ENCODE results near the gene GPR89B.
"Not testable (repeated sequence)": the region's sequence is repeated elsewhere in the genome, so short reads cannot be mapped to it uniquely, and the experiment has no call there.

Gene GPR89B

DNA sequence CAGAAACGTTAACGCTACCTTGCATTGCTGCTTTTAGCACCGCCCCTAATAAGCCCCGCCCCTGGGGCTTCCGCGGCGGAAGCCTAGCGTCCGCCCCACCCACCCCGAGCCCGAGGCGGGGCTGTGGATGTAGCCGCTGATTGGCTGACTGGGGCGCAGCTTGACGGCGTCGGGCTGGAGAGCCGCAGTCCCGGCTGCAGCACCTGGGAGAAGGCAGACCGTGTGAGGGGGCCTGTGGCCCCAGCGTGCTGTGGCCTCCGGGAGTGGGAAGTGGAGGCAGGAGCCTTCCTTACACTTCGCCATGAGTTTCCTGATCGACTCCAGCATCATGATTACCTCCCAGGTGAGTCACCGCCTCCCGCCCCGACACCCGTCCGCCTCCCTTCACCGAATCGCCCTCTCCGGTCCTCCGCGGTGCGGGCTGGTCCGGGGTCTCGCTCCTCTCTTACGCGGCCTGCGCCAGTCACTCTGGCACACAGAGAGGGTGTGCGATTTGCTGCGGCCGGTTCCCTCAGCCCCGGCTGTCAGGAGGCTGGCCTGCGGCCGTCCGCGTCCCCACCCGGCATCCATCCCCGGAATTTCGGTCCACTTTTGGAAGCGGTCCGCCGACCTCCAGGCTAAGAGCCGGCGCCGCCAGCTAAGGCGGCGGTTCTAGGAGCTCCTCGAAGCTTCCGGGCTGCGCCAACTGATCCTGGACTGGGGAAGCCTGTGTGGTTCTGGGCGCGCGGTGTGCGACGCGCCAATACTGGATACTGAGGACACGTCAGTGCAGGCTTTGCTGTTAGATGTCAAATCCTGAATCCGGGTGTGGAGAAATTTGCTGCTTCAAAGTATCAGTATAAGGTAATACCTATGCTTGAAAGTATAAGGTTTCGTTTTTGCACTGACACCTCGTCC, at the start of gene GPR89B:
GPR89B (plus strand) TSS at position 185 of the 897 bp plus-strand sequence; CDS start at position 302, 117 bp downstream.
- peak; percentile 84 for DNase-seq (ENCODE audit: low spot score)

DNA sequence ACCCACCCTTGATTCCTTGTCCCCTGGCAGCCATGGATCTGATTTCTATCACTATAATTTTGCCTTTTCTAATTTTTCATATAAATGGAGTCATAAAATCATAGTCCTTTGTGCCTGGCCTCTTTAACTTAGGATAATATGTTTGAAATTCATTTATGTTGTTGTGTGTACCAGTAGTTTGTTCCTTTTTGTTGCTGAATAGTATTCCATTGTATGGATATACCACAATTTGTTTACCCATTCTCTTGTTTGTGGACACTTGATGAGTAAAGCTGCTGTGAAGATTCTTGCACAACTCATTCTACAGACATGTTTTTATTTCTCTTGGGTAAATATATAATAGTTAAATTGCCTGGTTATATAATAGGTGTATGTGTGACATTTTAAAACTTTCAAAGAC, 48.3 kb upstream of the GPR89B start:
- no peak for DNase-seq (ENCODE audit: low spot score)

DNA sequence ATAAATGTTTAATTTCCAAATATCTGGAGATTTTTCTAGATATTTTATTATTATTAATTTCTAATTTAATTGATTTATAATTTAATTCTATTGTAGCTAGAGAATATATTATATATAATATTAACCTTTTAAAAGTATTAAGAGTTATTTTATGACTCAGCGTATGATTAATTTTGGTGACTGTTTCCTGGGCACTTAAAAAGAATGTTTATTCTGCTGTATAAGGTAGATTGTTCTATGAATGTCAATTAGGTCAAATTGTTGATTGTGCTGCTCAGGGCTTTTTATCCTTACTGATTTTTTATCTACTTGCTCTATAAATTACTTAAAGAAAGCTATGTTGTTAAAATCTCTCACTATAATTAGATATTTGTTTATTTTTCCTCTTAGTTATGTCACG, 45.7 kb upstream of the GPR89B start:
- DNase-seq (ENCODE audit: low spot score) = no peak

DNA sequence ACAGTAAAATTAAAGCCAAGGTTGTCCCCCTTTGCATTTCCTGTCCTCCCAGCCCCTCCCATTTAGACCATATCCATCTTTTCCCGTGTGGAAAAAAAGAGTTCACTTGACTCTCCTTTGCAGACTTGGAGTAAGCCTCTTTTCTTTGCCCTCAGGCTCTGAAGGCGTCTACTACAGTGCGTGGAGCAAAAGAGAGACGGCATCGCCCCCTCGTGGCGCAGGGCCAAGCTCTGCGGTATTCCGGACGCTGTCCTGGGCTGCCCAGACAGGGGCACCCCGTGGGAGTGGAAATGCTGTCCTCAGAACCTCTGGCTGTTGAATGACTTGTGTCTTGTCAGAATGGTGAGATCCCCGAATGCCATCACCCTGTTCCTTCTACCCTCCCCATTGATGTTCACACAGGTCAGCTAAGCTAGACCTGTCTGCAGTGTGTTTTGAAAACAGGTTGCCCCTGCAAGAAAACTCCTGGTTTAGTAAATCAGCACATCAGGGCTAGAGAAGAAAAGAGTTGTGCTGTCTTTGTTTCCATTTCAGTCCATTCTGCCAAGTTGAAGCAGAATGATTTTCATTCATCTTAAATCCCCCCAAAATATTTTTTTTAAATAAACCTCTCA, 37.9 kb upstream of the GPR89B start:
- DNase-seq (ENCODE audit: low spot score) = peak; percentile 57

DNA sequence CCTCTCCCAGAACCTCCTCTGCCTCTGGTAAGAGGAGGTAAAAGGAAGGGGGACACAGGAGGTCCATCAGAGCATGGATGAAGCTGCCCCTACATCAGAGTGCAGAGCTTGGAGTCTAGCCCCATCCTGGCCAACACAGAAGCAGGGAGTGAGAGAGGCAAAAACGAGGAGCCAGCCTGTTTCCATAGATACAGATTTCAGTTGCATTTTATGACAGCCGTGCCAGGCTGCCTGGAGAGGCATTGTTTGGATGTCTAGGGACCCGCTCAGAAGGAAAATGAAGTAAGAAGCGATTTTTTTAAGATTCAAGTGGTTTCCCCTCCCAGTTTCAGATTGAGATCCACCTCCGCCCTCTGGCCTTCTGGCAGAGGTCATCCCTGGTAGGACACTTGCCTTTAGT, 37.1 kb upstream of the GPR89B start:
- DNase-seq (ENCODE audit: low spot score) = no peak

DNA sequence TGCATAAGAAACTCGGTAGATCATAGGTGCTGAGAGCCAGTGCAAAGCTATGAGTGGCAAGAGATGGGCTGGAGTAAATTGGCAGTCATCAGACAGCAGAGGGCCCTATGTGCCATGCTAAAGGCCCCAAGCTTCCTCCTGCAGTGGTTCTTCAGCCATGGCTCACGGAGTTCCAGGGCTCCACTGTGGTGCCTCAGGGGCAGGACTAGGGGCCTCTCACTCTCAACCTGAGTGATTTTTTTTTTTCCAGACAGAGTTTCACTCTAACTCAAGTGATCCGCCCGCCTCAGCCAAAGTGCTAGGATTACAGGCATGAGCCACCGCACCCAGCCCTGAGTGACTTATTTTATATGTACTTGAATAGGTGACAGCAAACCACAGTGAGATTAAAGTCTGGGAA, 36.0 kb upstream of the GPR89B start:
- no peak for DNase-seq (ENCODE audit: low spot score)

DNA sequence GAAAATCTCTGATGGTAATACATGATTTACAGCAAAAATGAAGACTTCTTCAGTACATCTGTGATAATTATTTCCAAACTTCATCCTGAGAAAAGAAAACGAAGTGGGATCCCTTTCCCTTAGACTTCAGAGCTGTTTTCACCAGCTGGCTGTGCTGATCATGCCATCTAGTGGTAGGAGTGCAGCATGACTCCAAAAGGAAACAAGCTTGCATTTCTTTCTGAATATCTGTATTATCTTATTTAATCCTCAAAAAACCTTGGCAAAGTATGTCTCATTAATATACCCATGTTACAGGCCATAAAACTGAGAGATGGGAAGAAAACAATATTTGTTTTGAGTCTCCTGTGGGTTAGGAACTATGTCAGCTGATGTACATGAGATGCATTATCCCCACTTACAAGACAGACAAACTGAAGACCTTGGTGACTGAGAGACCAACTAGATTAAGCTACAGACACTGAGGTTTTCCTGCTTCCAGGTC, 35.4 kb upstream of the GPR89B start:
- peak; percentile 50 for DNase-seq (ENCODE audit: low spot score)

DNA sequence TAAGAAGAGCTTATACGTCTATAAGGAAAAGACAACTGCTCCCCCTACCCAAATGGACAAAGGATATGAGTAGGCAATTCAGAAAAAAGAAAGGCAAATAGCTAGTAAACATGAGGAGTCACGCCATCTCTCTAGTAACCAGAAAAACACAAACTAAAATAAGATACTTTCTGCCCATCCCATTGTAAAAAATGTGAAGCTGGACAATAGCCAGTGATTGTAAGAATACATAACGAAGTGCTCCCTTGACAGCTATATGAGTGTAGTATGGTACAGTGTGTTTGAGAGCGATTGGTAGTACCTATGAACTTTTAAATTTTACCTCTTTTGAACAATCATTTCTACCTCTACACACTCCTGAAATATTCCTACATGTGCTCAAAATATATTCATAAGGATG, 33.1 kb upstream of the GPR89B start:
- no peak for DNase-seq (ENCODE audit: low spot score)

DNA sequence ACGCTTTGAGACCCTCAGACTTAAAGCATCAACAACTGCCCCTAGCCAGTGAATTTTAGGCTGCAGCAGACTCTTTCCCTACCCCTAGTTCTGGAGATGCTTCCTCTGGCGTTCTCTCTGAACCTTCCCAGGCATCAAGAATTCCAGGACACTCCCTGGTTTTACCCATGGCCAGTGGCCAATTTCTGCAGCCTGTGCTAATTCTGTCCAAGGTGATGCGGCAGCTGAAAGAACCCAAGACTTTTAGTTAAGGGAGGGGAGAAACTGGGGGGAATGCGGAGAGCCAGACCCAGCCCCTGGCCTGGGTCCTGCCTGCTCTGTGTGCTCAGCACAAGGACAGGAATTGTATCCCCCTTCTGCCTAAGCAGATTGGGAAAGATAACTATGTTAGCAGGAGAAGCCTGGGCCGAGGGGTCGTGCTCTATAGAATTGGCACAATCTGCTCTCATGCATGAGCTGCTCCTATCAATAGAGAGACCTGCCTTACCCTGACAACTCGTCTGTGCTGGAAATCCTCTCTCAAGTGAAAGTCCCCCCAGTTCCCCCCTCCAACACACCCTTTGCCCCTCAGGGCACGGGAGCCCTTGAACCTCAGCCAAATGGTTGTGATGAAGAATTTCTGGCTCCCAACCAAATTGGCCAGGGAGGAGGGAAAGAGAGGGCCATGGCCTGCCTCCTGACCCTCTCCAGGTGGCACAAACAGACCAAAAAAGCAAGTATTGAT, 31.0 kb upstream of the GPR89B start:
- DNase-seq (ENCODE audit: low spot score) = no peak

DNA sequence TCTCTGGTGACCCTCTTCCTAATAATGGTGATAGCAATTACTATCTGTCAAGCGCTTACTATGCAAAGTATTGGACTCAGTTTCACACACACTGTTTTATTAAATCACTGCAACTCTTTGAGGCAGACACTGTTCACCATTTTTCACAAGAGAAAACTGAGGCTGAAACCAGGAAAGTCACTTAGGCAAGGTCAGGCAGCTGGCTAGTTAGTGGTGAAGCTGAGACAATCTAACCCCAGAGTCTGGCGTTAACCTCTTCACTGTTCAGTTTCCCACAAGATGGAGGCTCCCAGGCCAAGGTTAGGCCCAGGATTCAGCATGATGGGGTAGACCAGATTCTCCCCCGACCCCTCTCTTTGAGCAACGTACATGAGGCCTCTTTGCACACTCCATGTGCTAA, 30.4 kb upstream of the GPR89B start:
- DNase-seq (ENCODE audit: low spot score) = no peak

DNA sequence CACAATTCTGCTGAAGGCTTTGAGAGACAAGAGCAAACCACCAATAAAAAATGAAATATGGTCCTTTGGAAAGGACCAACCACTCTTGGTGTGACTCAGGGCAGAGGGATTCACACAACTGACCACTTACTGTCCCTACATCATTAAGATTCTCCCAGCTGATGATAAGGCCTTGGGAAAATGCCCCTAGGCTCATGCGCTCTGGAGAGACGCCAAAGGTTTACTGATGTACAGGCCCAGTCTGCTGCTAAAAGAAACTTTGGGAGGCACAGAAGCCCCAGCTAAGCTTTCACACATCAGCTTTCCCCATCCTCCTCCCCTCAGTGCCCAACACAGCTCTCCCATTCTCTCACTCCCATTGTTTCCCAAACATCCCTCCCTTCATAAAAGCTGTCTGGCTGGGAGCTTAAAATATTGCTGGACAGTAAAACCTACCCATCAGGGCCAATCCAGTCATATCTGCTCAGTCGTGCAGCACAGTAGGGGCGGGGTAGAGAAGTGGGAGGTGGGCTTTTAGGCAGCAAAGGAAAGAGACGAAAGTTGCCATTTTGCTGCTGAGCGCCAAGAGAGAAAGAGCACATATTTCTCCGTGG, 25.9 kb upstream of the GPR89B start, which contains the start of gene GJA8:
GJA8 (plus strand) TSS at position 543 of the 593 bp plus-strand sequence. CDS start 5,161 bp downstream, outside the sequence.
- DNase-seq (ENCODE audit: low spot score) = no peak

DNA sequence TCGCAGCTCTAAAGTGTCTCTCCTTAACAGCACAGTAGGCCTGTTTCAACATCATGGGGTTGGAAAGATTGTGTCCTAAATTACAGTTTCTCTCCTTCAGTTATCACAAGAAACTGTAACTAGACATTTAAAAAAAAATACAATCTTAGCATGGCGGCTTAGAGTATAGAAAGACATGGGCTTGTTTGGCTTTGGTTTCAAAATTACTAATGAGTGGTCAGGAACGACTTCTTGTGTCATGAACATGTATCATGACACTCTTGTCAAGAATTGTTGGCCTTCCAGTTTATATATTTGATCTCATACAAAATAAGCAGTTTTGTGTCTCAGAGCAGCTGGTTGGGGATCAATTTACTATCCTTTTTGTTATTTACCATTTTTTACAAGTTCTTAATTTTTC, 23.5 kb upstream of the GPR89B start:
- no peak for DNase-seq (ENCODE audit: low spot score)

DNA sequence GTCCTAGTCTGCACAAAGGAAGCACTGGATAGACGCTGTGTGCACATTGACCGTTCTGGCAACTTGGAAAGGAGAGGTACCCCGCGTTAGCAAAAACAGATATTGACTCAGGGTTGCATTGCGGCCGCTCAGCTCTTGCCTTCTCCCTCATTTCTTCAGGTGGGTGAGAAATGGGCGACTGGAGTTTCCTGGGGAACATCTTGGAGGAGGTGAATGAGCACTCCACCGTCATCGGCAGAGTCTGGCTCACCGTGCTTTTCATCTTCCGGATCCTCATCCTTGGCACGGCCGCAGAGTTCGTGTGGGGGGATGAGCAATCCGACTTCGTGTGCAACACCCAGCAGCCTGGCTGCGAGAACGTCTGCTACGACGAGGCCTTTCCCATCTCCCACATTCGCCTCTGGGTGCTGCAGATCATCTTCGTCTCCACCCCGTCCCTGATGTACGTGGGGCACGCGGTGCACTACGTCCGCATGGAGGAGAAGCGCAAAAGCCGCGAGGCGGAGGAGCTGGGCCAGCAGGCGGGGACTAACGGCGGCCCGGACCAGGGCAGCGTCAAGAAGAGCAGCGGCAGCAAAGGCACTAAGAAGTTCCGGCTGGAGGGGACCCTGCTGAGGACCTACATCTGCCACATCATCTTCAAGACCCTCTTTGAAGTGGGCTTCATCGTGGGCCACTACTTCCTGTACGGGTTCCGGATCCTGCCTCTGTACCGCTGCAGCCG, 20.3 kb upstream of the GPR89B start:
- DNase-seq (ENCODE audit: low spot score) = no peak

DNA sequence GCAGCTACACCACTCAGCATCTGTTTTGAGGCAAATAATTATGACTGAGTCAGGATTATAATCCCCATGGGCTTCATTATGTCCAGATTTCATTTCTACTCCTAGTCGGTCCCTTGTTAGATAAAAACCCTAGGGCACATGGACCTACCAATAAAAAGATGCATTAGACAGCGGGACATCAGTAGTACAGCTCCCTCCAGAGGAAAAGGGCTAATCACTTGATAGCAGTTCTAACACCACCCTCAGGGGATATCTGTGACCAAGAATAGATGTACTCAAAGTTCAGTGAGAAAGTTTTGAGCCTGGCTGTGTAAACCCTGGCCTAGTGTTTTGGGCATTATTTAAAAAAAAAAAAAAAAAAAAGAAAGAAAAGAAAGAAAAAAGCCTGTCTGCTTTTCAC, 15.7 kb upstream of the GPR89B start:
- no peak for DNase-seq (ENCODE audit: low spot score)

DNA sequence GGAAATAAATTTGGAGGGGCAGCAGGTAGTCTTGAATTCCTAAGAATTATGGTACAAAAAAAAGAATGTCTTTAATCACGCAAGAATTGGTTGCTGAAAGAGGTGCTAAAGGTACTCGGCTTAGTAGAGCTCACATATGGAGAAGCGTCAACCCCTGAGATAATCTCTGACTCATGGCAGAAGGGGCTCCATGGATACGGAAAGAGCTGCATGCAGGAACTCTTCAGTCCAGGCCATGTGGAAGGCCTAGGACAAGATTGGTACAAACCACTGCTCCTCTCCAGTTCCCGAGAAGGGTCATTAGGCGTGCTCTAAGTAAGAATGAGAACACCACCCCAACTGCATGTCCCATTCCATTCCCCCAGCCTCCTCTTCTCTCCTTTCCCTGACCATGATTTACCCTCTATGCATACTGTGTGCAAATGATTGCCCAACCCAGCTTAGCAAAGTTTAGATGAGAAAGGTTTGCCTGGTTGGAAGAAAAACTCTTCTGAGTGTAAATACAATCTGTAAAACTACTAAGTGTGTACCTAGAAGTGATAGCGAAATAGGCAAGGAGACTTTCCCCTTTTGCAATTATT, 14.8 kb upstream of the GPR89B start:
- DNase-seq (ENCODE audit: low spot score) = no peak

DNA sequence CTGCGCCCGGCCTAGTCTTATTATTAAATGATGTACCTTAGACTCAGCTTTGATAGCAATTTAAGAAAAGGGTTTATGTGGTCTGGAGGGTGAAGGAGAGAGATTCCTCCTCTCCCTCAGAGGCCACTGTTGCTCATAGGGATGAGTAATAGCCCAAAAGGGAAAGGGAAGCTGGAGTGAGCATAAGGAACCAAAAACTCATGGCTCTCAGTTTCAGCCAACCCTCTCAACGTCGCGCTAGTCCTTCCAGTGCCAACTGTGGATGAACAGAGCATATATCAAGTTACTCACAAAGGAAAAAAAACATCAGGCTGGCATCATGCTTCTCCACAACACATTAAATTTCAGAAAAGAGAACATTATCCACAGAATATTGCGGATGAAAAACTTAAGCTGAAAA, 8.3 kb upstream of the GPR89B start:
- no peak for DNase-seq (ENCODE audit: low spot score)

DNA sequence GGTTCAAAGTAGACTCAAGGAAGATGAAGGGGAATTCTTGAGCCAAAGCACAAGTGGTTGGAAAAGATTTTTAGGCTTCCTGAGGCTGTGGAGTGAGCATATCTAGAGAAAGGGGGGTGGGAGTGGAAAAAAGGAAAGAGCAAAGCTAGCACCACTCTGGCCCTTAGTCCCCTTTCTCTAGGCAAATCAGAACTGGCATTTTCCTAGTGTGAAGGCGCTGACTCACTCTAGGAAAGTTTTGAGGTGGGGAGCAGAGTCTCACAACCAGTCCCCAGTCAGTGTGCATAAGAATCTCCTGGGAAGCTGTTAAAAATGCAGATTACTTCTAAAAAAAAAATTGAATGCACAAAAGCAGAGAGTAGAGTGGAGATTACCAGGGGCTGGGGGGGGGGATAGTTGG, 3.4 kb upstream of the GPR89B start:
- no peak for DNase-seq (ENCODE audit: low spot score)

DNA sequence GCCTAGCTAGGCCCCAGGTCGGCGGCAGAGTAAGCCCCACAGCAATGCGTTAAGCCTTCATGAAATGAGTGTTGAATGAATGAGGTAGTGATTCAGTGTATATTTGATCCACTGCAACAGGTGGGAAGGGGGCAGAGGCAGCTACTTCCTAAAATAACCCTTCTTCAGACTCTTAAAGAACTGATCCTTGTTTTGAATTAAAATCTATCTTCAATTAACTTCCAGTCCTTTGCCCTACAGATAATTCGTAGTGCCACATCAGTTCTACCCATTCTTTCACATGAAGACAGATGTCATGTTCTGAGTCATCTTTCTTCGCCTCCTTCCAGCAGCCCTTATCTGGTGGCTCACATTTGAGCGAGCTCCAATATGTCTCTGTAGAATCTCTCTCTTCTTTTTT, 1.0 kb upstream of the GPR89B start:
- not testable (repeated sequence) for DNase-seq (ENCODE audit: low spot score)

DNA sequence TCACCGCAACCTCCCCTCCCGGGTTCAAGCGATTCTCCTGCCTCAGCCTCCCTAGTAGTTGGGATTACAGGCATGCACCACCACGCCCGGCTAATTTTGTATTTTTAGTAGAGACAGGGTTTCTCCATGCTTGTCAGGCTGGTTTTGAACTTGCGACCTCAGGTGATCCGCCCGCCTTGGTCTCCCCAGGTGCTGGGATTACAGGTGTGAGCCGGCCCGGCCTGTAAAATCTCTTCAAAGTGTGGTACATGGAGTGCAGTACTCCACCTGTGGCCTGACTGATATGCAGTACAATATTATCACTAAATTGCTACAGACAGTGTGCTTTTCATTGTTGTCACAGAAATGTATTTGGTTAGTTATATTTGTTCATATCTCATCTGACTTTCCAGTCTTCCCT, 531 bp upstream of the GPR89B start:
- DNase-seq (ENCODE audit: low spot score) = not testable (repeated sequence)

DNA sequence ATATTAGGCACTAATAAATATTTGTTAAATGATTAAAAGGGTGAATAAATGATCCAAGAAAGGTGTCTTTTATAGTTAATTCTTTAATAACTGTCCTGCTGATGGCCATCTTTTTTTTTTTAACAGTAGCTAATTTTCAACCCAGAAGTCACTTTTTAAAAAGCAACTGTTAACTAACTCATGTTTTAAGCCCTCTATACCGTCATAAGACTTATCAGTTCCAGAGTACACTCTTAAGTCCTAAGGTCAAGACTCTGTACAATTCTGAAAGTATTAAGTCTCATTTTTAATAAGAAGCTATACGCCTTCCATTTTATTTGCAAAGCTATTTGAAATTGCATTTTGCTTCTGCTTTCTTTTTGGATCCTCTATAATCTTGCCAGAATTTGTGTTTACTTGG, 2.9 kb downstream of the GPR89B start:
- not testable (repeated sequence) for DNase-seq (ENCODE audit: low spot score)

DNA sequence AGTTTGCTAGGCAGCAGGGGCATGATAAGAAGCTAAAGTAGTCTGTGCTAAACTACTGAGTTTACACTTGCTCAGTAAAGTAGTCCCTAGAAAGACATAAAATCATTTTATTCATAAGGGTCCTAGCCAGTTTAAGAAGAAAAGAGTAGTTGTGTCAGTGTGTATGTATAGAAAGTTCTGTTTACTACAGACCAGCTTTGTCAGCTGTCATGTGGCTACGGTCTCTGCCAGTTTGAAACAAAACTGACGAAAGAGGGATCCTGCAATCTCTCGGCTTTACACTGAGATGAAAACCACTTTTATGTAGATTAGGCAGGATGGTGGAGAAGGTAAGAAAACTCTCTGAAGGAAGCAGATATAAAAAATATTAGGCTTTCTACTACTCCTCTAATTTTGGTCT, 7.1 kb downstream of the GPR89B start:
- DNase-seq (ENCODE audit: low spot score) = not testable (repeated sequence)
